Fibroblast of peridontal ligament (primary cell): ENCODE results near the gene FOXP1.
A peak's percentile ranks its signal among the peaks of the same experiment; 100 is the strongest.

Experiments
- DNase-seq: peaks from one replicate; pipeline ENCODE4 v3.0.0-alpha.2; 2010; ENCODE audit errors: extremely low read depth

The FOXP1 gene

GRCh38 chr3:71586810-71587242, 3.3 kb upstream of the FOXP1 start:
- DNase-seq: no peak

- DNase-seq: peak; percentile 81
These were observed 2.6 kb upstream of the FOXP1 start for GRCh38 chr3:71585887-71586809.

GRCh38 chr3:71585131-71585530, 1.6 kb upstream of the FOXP1 start:
- peak; percentile 26 for DNase-seq

- DNase-seq: peak; percentile 73
These were observed 975 bp upstream of the FOXP1 start for GRCh38 chr3:71584394-71585011.

GRCh38 chr3:71582612-71583565, 639 bp downstream of the FOXP1 start:
- peak; percentile 39 for DNase-seq

GRCh38 chr3:71582036-71582611, 1.4 kb downstream of the FOXP1 start:
- DNase-seq: peak; percentile 26

GRCh38 chr3:71581457-71582035, 2.0 kb downstream of the FOXP1 start:
- peak; percentile 47 for DNase-seq

GRCh38 chr3:71580636-71581456, 2.7 kb downstream of the FOXP1 start:
- DNase-seq: peak; percentile 31

GRCh38 chr3:71579935-71580406, 3.6 kb downstream of the FOXP1 start:
- peak; percentile 49 for DNase-seq

GRCh38 chr3:71579326-71579934, 4.1 kb downstream of the FOXP1 start:
- peak; percentile 26 for DNase-seq

- peak; percentile 41 for DNase-seq
These were observed 5.3 kb downstream of the FOXP1 start for GRCh38 chr3:71578054-71578751.

- DNase-seq: no peak
These were observed 6.5 kb downstream of the FOXP1 start for GRCh38 chr3:71577011-71577410.

- no peak for DNase-seq
These were observed 8.1 kb downstream of the FOXP1 start for GRCh38 chr3:71575433-71575832.

GRCh38 chr3:71573181-71573580, 10.3 kb downstream of the FOXP1 start:
- no peak for DNase-seq

GRCh38 chr3:71570546-71570945, 13.0 kb downstream of the FOXP1 start:
- DNase-seq: no peak

- no peak for DNase-seq
These were observed 15.3 kb downstream of the FOXP1 start for GRCh38 chr3:71568207-71568606.

- DNase-seq: no peak
These were observed 16.8 kb downstream of the FOXP1 start for GRCh38 chr3:71566776-71567175.

- no peak for DNase-seq
These were observed 17.6 kb downstream of the FOXP1 start for GRCh38 chr3:71565976-71566375.

GRCh38 chr3:71565316-71565715, 18.2 kb downstream of the FOXP1 start:
- DNase-seq: no peak
